ENCODE results near the gene TFAM. TPM values are rescaled to one million over a fixed set of nuclear protein-coding genes. Genes with fewer than 3 reads are reported as not detected.

The TFAM gene
- total RNA-seq, 1 experiment from 2014 or later, result 62.3 TPM

DNA sequence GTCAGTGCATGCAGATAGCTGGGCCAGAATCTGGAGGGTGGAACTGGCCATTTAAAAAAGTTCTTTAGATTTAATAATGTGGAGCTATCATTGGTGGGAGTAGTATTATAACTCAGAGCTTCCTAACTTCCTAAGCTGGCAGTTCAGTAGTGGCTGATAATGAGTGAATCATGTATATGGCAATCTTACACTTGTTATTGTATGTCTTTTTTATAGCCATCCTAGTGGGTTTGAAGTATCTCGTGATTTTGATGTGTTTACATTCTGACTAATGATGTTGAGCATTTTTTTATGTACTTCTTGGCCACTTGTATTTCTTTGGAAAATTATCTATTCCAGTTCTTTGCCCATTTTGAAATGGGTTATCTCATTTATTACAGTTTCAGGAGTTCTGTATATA is 15.4 kb downstream of the TFAM start:
- Mint-ChIP-seq H3K4me3 (ENCODE audit: unreplicated experiment) (no peak overlapping the region), H3K9me3 (ENCODE audit: unreplicated experiment) (no peaks in the 10 kb centered on the region), H3K4me1 (ENCODE audit: insufficient read depth, unreplicated experiment) (no peaks in the 10 kb centered on the region), H3K36me3 (ENCODE audit: insufficient read depth, unreplicated experiment) (peaks cover 15% of the 10 kb centered on the region), H3K27me3 (ENCODE audit: insufficient read depth, unreplicated experiment) (no peaks in the 10 kb centered on the region), H3K27ac (ENCODE audit: low read depth, unreplicated experiment) (no peak overlapping the region)
- DNase-seq (ENCODE audit: unreplicated experiment), result peak; percentile 26
- ChIA-PET POLR2A (interaction anchor here (0.6 to 1.5 kb wide), 2 partner anchors 15 to 1905 kb away, joined by 3 to 5 read pairs; partner anchors contain the start of gene TFAM), CTCF (interaction anchor here (1.1 to 8.6 kb wide), 2 partner anchors 9 to 13 kb away, joined by 3 to 59 read pairs; no protein-coding TSS in a partner anchor)
- no peak for TF ChIP-seq CTCF (IDR thresholded peaks at IDR 0.05; ENCODE audit: unreplicated experiment)
- intact Hi-C loops (cut with micrococcal nuclease), result no loop called here
- no TSS peak for BruUV-seq (replicated peaks)

DNA sequence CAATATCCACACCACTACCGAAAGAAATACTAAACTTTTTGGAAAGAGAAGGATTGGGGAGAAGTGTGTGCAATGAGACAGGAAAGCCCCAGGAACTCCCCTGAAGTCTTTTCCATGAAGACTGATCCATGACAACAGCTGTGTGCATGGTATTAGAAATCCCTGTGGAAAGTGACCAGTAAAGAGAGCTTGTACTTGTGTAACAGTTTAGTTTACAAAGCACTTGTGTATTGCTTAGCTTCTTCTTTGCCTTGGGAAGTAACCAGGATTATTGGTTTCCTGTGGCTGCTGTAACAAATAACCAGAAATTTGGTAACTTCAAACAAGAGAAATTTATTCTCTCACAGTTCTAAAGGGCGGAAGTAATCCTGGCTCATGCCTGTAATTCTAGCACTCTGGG is 18.8 kb downstream of the TFAM start:
- no peak for DNase-seq (ENCODE audit: unreplicated experiment)
- Mint-ChIP-seq H3K9me3 (ENCODE audit: unreplicated experiment) (no peaks in the 10 kb centered on the region), H3K36me3 (ENCODE audit: insufficient read depth, unreplicated experiment) (no peaks in the 10 kb centered on the region), H3K4me1 (ENCODE audit: insufficient read depth, unreplicated experiment) (no peaks in the 10 kb centered on the region), H3K27ac (ENCODE audit: low read depth, unreplicated experiment) (no peak overlapping the region), H3K4me3 (ENCODE audit: unreplicated experiment) (no peak overlapping the region), H3K27me3 (ENCODE audit: insufficient read depth, unreplicated experiment) (no peaks in the 10 kb centered on the region)
- intact Hi-C loops (cut with micrococcal nuclease), result no loop called here
- POLR2A ChIA-PET, result no interaction called here
- CTCF ChIA-PET, result interaction anchor here (8.6 kb wide), 1 partner anchor 10 kb away, joined by 59 read pairs; no protein-coding TSS in a partner anchor
- no TSS peak for BruUV-seq (replicated peaks)
- TF ChIP-seq CTCF (IDR thresholded peaks at IDR 0.05; ENCODE audit: unreplicated experiment), result no peak

GRCh38 chr10:58409956-58410610 is 24.9 kb downstream of the TFAM start:
- no TSS peak for BruUV-seq (replicated peaks)
- POLR2A ChIA-PET, result interaction anchor here (1.0 kb wide), 1 partner anchor 105 kb away, joined by 3 read pairs; no protein-coding TSS in a partner anchor
- CTCF ChIA-PET, result interaction anchor here (0.5 to 1.4 kb wide), 6 partner anchors 74 to 559 kb away, joined by 3 to 4 read pairs (median 4); no protein-coding TSS in a partner anchor
- Mint-ChIP-seq H3K4me1 (ENCODE audit: insufficient read depth, unreplicated experiment) (peaks cover 16% of the 10 kb centered on the region), H3K27ac (ENCODE audit: low read depth, unreplicated experiment) (no peak overlapping the region), H3K36me3 (ENCODE audit: insufficient read depth, unreplicated experiment) (no peaks in the 10 kb centered on the region), H3K27me3 (ENCODE audit: insufficient read depth, unreplicated experiment) (no peaks in the 10 kb centered on the region), H3K9me3 (ENCODE audit: unreplicated experiment) (no peaks in the 10 kb centered on the region), H3K4me3 (ENCODE audit: unreplicated experiment) (no peak overlapping the region)
- intact Hi-C loops (cut with micrococcal nuclease), result loop anchor here (5.0 to 10.0 kb wide), 2 partner anchors 542 to 1215 kb away; no protein-coding TSS in a partner anchor
- no peak for TF ChIP-seq CTCF (IDR thresholded peaks at IDR 0.05; ENCODE audit: unreplicated experiment)
- no peak for DNase-seq (ENCODE audit: unreplicated experiment)

GRCh38 chr10:58412502-58412961 is 27.3 kb downstream of the TFAM start:
- H3K27me3 Mint-ChIP-seq (ENCODE audit: insufficient read depth, unreplicated experiment), result no peaks in the 10 kb centered on the region
- no peak overlapping the region for H3K27ac Mint-ChIP-seq (ENCODE audit: low read depth, unreplicated experiment)
- intact Hi-C loops (cut with micrococcal nuclease), result loop anchor here (5.0 to 10.0 kb wide), 2 partner anchors 540 to 1212 kb away; no protein-coding TSS in a partner anchor
- no peak for TF ChIP-seq CTCF (IDR thresholded peaks at IDR 0.05; ENCODE audit: unreplicated experiment)
- H3K4me1 Mint-ChIP-seq (ENCODE audit: insufficient read depth, unreplicated experiment), result peaks cover 16% of the 10 kb centered on the region
- ChIA-PET CTCF (interaction anchor here (0.5 to 5.2 kb wide), 11 partner anchors 9 to 369 kb away, joined by 3 to 85 read pairs (median 4); no protein-coding TSS in a partner anchor), POLR2A (no interaction called here)
- peak; percentile 21 for DNase-seq (ENCODE audit: unreplicated experiment)
- no peak overlapping the region for H3K4me3 Mint-ChIP-seq (ENCODE audit: unreplicated experiment)
- no peaks in the 10 kb centered on the region for H3K36me3 Mint-ChIP-seq (ENCODE audit: insufficient read depth, unreplicated experiment)
- no peaks in the 10 kb centered on the region for H3K9me3 Mint-ChIP-seq (ENCODE audit: unreplicated experiment)
- BruUV-seq (replicated peaks), result no TSS peak
